Kidney epithelial cell (primary cell): ENCODE results near the gene NFATC2. TPM values are rescaled to one million over a fixed set of nuclear protein-coding genes. Genes with fewer than 3 reads are reported as not detected.

Experiments used
- DNase-seq: peaks from one replicate; pipeline ENCODE4 v3.0.0-alpha.2; 2010; ENCODE audit warnings: low read depth
- H3K27me3 ChIP-seq: 2 replicates; pipeline ENCODE4 v1.6.0; 2011; ENCODE audit warnings: low read length; ENCODE audit not compliant: control insufficient read depth, insufficient read depth
- H3K36me3 ChIP-seq: 2 replicates; pipeline ENCODE4 v1.5.1; 2011; ENCODE audit warnings: low read length; ENCODE audit not compliant: control insufficient read depth, insufficient read depth
- H3K4me3 ChIP-seq: 2 replicates; pipeline ENCODE4 v1.5.1; 2011; ENCODE audit warnings: low read depth, mild to moderate bottlenecking, control low read depth, low read length
- total RNA-seq: library from RNA; depleted of rRNA; stranded (reverse); fragments of >200 nt; gene quantifications from 2 replicates; pipeline ENCODE4 v1.2.3, GENCODE V29; 2015
- TF ChIP-seq, protein P1 (sequence below): IDR thresholded peaks from 2 replicates; pipeline ENCODE4 v1.5.1; 2011; ENCODE audit warnings: mild to moderate bottlenecking, moderate library complexity, low read length, control low read depth, inconsistent platforms; ENCODE audit not compliant: insufficient read depth, poor library complexity, severe bottlenecking

Gene NFATC2
- 2.9 and 3.2 TPM in 2 replicates for total RNA-seq

DNA sequence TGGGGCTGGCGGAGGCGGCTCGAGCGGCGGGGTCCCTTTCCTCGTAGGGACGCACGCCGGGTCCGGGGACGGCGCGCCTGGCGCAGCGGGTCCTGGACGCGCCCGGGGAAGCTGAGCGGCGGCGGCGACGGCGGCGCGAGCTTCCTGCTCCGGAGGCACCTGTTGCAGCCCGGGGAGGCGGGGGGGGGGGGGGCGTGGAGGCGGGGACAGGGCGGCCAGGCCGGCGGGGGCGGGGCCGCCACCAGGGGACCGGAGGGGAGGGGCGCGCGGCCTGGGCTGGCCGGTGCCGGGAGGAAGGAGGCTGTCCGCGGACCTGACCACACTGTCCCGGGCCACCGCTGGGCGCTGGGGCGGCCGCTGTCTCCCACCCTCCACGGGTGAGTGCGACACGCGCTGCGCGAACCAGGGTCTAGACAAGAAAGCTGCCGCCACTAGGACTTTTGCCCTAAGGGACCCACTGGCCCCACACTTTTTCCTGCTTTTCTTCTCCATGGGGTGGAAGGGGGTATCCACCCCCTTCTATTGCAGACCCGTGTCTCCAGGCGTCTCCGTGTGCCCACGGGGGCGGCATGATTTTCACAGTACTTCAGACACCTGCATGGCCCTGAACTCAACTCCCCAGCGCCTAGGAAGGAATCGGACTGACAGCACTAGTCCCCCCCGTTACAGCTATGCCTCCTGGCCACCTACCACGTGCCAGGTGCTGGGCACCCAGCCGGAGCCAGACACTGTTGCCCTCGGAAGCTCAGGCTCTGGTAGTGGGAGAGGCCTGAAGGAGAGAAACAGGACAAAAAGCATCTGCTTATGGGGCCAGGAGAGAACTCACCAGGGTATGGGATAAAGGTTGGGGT is at the start of gene NFATC2:
NFATC2 (minus strand) TSS at position 149 of the 851 bp plus-strand sequence. CDS start 220 bp downstream, outside the sequence.
- Histone ChIP-seq H3K27me3 (peaks cover 4% of the 10 kb centered on the region), H3K4me3 (peak within 1 kb of the TSS; percentile 32), H3K36me3 (no peaks in the 10 kb centered on the region)
- no peak for DNase-seq
- TF ChIP-seq, protein P1, sequence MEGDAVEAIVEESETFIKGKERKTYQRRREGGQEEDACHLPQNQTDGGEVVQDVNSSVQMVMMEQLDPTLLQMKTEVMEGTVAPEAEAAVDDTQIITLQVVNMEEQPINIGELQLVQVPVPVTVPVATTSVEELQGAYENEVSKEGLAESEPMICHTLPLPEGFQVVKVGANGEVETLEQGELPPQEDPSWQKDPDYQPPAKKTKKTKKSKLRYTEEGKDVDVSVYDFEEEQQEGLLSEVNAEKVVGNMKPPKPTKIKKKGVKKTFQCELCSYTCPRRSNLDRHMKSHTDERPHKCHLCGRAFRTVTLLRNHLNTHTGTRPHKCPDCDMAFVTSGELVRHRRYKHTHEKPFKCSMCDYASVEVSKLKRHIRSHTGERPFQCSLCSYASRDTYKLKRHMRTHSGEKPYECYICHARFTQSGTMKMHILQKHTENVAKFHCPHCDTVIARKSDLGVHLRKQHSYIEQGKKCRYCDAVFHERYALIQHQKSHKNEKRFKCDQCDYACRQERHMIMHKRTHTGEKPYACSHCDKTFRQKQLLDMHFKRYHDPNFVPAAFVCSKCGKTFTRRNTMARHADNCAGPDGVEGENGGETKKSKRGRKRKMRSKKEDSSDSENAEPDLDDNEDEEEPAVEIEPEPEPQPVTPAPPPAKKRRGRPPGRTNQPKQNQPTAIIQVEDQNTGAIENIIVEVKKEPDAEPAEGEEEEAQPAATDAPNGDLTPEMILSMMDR, result no peak

DNA sequence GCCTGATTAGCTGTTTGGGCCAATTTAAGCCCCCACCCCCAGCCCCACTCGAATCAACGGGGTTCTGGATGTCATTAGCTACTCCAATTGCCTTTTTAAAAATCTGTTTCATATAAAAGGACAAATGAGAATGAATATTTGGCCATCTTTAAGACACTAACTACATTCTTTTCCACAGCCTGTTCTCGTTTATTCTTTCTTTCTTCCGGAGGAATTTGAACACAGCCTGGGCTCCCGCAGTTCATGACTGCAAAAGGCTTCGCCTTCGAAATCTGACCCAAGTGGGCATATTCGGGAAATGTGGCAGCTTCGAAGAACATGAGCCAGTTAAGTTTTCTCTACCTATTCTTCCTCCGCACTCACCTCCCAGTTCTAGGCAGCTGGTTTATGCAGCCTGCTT is 49.4 kb upstream of the NFATC2 start:
- DNase-seq, result no peak
- H3K4me3 ChIP-seq, result no peak overlapping the region
- no peaks in the 10 kb centered on the region for H3K36me3 ChIP-seq
- no peaks in the 10 kb centered on the region for H3K27me3 ChIP-seq
- TF ChIP-seq, protein P1, result no peak

DNA sequence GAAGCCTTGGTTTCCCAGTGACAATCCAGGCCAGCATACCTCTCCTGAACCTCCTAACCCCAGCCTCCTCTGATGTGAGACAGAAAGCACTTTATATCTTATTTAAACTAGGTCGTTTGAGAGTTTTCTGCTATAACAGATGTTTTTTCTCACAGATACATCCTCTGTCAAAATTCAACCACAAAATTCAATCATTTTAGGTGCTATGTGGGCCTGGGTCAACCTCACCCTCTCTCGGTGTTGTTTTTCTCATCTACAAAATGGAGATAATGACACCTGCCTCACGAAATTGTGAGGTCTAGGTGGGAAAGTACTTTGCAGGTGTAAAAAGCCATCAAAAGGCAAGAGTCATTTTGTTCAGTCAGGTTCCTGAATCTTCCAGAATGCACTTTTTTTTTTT is 46.2 kb upstream of the NFATC2 start:
- Histone ChIP-seq H3K4me3 (no peak overlapping the region), H3K36me3 (no peaks in the 10 kb centered on the region), H3K27me3 (no peaks in the 10 kb centered on the region)
- TF ChIP-seq, protein P1, result no peak
- no peak for DNase-seq

DNA sequence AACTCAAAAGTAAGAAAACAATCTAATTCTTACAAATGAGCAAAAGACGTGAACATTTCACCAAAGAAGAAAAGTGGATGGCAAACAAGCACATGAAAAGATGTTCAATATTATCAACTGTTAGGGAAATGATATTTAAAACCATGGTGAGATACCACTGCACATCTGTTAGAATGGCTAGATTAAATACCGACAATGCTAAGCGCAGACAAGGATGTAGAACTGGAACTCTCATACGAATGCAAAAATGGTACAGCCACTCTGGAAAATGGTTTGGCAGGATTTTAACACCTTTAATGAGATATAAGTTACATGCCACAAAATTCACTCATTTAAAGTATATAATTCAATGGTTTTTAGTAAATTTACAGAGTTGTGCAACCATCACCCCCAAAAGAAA is 44.6 kb upstream of the NFATC2 start:
- H3K36me3 ChIP-seq, result no peaks in the 10 kb centered on the region
- no peaks in the 10 kb centered on the region for H3K27me3 ChIP-seq
- TF ChIP-seq, protein P1, result no peak
- H3K4me3 ChIP-seq, result no peak overlapping the region
- DNase-seq, result no peak

DNA sequence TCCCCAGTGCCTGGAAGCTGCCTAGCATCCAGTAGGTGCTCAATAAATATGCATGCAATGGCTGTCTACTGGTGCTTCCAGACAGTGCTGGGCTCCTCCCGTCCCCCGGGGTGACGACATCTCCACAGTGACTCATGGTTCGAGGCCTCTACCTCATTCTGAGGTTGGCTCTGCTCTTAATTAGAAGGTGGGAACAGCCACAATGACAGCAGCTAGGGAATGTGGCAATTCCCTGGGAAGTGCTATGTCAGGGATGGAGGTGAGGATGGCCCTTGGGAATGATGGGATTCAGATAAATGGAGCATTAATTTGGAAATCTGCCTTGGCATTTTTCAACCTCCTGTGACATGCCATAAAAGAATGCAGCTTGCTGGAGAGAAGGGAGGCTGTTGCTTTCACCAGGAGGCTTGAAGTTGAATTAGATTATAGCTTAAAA is 43.5 kb upstream of the NFATC2 start:
- TF ChIP-seq, protein P1, result no peak
- Histone ChIP-seq H3K36me3 (no peaks in the 10 kb centered on the region), H3K4me3 (no peak overlapping the region), H3K27me3 (no peaks in the 10 kb centered on the region)
- no peak for DNase-seq
